ENCODE results near the gene LTBP1.

GRCh38 chr2:33121925-33122324 is 175.2 kb downstream of the LTBP1 start:
- no peak for TF ChIP-seq POLR2AphosphoS5 (IDR thresholded peaks at IDR 0.05; ENCODE audit: low read depth, low read length)
- TF ChIP-seq REST (IDR thresholded peaks at IDR 0.05; ENCODE audit: insufficient read depth in 1 of 2, low read depth in 2 of 2, low read length in 1 of 2), result no peak
- TF ChIP-seq, protein P1, sequence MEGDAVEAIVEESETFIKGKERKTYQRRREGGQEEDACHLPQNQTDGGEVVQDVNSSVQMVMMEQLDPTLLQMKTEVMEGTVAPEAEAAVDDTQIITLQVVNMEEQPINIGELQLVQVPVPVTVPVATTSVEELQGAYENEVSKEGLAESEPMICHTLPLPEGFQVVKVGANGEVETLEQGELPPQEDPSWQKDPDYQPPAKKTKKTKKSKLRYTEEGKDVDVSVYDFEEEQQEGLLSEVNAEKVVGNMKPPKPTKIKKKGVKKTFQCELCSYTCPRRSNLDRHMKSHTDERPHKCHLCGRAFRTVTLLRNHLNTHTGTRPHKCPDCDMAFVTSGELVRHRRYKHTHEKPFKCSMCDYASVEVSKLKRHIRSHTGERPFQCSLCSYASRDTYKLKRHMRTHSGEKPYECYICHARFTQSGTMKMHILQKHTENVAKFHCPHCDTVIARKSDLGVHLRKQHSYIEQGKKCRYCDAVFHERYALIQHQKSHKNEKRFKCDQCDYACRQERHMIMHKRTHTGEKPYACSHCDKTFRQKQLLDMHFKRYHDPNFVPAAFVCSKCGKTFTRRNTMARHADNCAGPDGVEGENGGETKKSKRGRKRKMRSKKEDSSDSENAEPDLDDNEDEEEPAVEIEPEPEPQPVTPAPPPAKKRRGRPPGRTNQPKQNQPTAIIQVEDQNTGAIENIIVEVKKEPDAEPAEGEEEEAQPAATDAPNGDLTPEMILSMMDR (IDR thresholded peaks at IDR 0.05), result no peak
- no peak for TF ChIP-seq SIN3A (IDR thresholded peaks at IDR 0.05; ENCODE audit: borderline replicate concordance, insufficient read depth, low read depth, low read length)

All from Panc1 (cell line).